AG20443 (cell line): Measurements from ENCODE around the gene RAB5A.
"Not testable (repeated sequence)": the region's sequence is repeated elsewhere in the genome, so short reads cannot be mapped to it uniquely, and the experiment has no call there.

Experiments
- DNase-seq: peaks from one replicate; pipeline ENCODE4 v3.0.0; 2012; ENCODE audit warnings: low spot score, mixed read lengths

RAB5A gene

DNA sequence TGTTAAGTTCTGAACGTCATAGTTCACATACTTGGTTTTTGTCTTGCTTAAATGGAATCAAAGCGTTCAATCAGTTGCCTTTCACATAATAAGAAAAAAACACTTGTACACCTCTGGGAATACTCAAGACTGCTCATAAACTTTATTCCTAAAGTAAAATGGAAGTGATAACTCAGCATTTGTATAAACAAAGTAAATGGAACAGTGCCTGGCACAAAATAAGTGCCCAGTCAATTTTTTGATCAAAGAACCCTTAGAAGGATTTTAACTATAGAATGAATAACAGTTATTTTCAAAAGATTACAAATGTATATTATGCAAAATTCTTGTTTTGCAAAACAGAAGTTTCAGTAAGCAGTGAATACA lies 1.3 kb downstream of the RAB5A start:
- no peak for DNase-seq

- no peak for DNase-seq
These were observed 3.4 kb downstream of the RAB5A start for GRCh38 chr3:19950316-19950715.

GRCh38 chr3:19954676-19955075 lies 7.8 kb downstream of the RAB5A start:
- no peak for DNase-seq

- not testable (repeated sequence) for DNase-seq
These were observed 10.5 kb downstream of the RAB5A start for GRCh38 chr3:19957354-19957753.

DNA sequence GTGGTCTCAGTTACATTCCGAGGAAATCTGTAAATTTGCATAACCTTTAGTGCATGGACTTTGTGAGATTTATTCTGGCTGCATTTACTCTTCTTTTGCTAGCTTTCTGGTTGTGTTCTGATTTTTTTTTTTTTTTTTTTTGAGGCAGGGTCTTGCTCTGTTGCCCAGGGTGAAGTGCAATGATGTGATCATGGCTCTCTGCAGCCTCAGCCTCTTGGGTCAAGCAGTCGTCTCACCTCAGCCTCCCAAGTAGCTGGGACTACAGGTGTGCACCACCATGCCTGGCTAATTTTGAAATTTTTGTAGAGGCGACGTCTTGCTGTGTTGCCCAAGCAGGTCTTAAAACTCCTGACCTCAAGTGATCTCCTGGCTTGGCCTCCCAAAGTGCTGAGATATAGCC lies 12.6 kb downstream of the RAB5A start:
- DNase-seq, result no peak

GRCh38 chr3:19960696-19961095 lies 13.8 kb downstream of the RAB5A start:
- no peak for DNase-seq

- no peak for DNase-seq
These were observed 15.1 kb downstream of the RAB5A start for GRCh38 chr3:19961960-19962359.

GRCh38 chr3:19967208-19967607 lies 20.3 kb downstream of the RAB5A start:
- DNase-seq, result no peak

GRCh38 chr3:19967812-19968211 lies 20.9 kb downstream of the RAB5A start:
- no peak for DNase-seq

GRCh38 chr3:19970327-19970726 lies 23.4 kb downstream of the RAB5A start:
- DNase-seq, result no peak

DNA sequence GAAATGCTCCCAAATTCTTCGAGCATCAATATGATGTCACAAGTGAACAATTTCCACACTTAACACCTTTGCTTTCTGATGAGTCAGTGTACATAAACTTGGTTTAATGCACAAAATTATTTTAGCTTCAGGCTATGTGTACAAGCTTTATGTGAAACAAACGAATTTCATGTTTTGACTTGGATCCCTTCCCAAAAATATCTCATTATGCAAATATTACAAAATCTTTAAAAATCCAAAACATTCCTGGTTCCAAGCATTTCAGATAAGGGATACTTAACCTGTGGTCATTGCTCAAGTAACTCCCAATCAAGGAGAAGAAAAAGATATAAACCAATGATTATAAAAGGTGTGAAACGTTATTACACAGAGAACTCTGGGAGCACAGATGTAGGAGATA lies 25.2 kb downstream of the RAB5A start:
- DNase-seq, result no peak

DNA sequence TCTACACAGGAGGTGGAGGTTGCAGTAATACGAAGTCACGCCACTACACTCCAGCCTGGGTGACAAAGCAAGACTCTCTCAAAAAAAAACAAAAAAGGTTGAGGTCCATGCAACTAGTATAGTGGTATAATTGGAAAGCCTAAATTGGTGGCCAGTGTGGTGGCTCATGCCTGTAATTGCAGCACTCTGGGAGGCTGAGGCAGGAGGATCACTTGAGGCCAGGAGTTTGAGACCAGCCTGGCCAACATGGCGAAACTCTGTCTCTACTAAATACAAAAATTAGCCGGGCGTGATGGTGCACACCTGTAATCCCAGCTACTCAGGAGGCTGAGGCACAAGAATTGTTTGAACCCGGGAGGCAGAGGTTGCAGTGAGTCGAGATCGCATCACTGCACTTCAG lies 42.0 kb downstream of the RAB5A start:
- not testable (repeated sequence) for DNase-seq

DNA sequence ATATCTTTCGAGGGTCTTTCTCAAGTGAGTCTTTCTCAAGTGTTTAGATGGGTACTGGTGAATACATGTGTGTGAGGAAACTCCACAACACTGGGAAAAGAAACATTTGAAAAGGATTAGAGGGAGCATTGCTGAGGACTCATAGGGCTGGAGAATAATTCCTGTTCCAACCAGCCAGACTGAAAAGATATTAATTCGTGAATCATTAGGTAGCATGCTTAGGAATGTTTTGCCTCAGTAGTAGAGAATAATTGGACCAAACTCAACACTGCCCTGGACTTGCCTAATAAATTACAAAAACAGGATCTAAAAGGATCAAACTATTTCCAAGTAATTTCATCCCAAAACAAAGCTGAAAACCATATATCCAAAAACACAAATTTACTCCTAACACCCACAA lies 47.9 kb downstream of the RAB5A start:
- no peak for DNase-seq

GRCh38 chr3:19997502-19997901 lies 50.6 kb downstream of the RAB5A start:
- DNase-seq, result no peak

- no peak for DNase-seq
These were observed 55.0 kb downstream of the RAB5A start for GRCh38 chr3:20001932-20002331.

DNA sequence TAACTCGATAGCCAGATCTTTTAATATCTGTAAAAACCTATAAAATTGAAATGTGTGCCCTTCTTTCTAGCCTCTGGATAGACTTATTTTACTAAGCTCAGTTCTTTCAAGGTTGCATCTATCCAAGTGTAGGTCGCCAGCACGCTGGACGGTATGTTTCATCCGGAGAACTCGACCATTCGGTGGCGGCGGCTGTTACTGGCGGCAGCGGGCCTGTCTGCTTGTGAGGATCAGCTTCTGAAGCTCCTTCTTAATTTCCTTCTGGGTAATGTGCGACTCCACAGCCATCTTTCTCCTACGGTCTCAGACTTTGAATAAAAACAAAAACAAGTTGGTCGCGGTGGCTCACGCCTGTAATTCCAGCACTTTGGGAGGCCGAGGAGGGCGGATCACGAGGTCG lies 61.1 kb downstream of the RAB5A start:
- no peak for DNase-seq

DNA sequence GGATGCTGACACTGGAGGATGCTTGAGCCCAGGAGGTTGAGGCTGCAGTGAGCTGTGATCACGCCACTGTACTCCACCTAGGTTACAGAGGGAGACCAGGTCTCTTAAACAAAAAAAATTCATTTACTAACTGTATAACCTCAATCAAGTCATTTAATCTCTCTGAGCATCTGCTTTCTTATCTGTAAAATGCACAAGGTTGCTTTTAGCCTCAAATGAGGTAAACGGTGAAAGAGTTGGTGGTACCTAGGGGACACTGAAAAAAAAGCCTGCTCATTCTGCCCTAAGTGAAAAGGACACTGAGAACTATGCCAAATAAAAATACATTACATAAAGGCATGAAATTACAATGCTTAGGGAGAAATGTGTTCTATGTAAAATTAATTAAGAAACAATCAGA lies 61.7 kb downstream of the RAB5A start:
- DNase-seq, result no peak

DNA sequence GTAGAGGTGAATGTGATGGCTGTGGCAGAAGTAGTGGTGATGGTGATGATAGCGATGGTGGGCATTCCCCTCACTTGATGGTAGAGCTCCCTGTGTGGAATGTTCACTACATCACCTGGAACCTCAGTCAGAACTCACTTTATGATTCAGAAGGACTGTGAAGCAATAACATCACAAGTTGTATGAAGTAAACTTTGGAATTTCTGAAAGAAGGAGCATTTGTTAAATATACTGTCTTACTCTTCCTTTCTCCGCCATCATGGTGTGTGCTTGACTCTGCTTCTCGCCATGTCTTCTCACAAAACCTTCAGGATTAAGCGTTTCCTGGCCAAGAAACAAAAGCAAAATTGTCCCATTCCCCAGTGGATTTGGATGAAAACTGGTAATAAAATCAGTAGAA lies 65.3 kb downstream of the RAB5A start, which contains the start of gene PP2D1:
TSS of gene PP2D1 (minus strand) at position 101 of the 400 bp plus-strand sequence. CDS start 192 bp downstream, outside the sequence.
- DNase-seq, result no peak

- no peak for DNase-seq
These were observed 66.5 kb downstream of the RAB5A start for GRCh38 chr3:20013396-20013795.

- DNase-seq, result no peak
These were observed 68.6 kb downstream of the RAB5A start for GRCh38 chr3:20015525-20015924.

DNA sequence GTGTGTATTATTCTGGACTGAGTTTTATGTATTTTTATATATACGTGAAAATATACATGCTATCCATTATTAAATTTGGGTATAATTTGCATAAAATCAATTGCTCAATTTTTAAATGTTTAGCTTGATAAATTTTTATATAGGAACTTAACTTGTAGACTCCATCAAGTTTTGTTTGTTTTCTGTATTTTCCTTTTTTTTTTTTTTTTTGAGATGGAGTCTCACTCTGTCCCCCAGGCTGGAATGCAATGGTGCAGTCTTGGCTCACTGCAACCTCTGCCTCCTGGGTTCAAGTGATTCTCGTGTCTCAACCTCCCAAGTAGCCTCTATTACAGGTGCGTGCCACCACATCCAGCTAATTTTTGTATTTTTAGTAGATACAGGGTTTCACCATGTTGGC lies 69.2 kb downstream of the RAB5A start:
- not testable (repeated sequence) for DNase-seq

DNA sequence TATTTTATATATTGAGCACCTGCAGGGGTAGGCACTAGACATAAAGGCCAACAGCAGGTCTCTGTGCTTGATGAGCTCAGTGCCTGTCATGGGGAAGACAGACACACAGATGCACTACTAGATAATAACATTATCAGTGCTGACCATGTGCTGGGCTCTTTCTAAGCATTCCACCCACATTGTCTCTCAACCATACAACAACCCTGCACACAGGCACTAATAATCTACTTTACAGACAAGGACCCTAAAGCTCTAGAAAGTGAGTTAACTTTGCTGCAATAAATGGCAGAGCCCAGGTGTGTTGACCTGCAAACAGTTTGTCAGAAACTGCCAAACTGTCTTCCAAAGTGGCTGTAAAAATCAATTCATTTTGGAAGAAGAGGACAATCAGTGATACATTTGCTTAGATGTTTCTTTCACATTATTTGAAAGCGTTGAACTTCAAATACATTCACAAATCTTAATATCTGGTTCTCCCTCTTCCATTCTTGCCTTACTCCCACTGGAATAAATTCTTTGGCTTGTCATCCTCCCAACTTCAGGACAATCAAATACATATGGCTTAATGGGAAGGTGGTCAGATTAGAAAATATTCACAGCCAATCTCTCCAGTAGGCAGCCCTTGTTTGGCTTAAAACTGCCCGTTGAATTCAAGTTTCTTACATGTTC lies 76.2 kb downstream of the RAB5A start:
- no peak for DNase-seq

DNA sequence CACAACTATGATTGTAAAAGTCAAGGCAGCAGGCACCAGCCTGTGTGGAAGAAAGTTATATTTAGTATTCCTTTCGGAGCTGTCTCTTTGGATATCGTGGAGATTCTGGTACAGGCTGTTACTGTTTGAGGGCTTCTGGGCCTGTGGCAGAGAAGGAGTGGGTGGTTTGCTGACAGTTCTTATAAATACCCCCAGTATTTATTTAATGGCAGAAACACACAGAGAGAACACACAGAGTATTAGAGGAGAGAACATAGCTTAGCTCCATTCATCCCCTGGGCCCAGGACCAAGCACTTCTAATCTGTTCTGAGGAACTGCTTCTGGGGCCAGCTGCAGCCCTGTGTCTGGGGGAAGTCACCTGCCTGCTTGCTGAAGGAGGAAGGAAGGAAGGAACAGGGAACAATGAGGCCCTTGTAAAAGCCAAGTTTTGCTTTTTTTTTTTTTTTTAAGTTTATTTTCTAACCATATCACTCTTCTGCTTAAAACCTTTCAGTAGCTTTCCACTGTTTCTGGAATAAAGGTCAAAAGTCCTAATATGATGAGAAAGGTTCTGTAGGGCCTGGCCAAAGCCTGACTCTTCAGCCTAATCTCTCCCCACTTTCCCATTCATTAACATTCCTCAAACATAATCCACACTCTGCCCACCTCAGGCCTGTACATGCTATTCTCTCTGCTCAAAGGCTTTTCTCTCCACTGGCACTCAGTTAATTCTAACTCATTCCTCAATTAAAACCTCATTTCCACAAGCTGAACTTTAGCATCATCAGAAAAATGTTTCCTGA lies 76.9 kb downstream of the RAB5A start:
- DNase-seq, result no peak

- DNase-seq, result no peak
These were observed 80.2 kb downstream of the RAB5A start for GRCh38 chr3:20027136-20027535.
